ENCODE measurements around the gene HIVEP3. TPM values are rescaled to one million over a fixed set of nuclear protein-coding genes. Genes with fewer than 3 reads are reported as not detected.

The HIVEP3 gene
- total RNA-seq, 2 experiments from 2014 or later: 13.2 to 13.4 TPM

GRCh38 chr1:41535716-41536115 is 383.0 kb downstream of the HIVEP3 start:
- intact Hi-C loops (cut with micrococcal nuclease): no loop called here
- no peaks in the 10 kb centered on the region for H3K27me3 Mint-ChIP-seq (ENCODE audit: low read depth)
- H3K9me3 Mint-ChIP-seq: no peaks in the 10 kb centered on the region

GRCh38 chr1:41535276-41535675 is 383.4 kb downstream of the HIVEP3 start:
- Mint-ChIP-seq H3K36me3 (ENCODE audit: low read depth) (peaks cover 42% of the 10 kb centered on the region), H3K4me1 (ENCODE audit: low read depth) (no peaks in the 10 kb centered on the region), H3K9me3 (no peaks in the 10 kb centered on the region), H3K4me3 (no peak overlapping the region), H3K27ac (no peak overlapping the region), H3K27me3 (ENCODE audit: low read depth) (no peaks in the 10 kb centered on the region)
- intact Hi-C loops (cut with micrococcal nuclease): no loop called here
- CTCF ChIA-PET: no interaction called here
- no peak for DNase-seq

More at GRCh38 chr1:41535716-41536115, 383.0 kb downstream of the HIVEP3 start:
- DNase-seq: no peak
- H3K4me3 Mint-ChIP-seq: no peak overlapping the region
- peaks cover 39% of the 10 kb centered on the region for H3K36me3 Mint-ChIP-seq (ENCODE audit: low read depth)
- no peak overlapping the region for H3K27ac Mint-ChIP-seq
- no peaks in the 10 kb centered on the region for H3K4me1 Mint-ChIP-seq (ENCODE audit: low read depth)
- CTCF ChIA-PET: no interaction called here

- peaks cover 44% of the 10 kb centered on the region for H3K36me3 Mint-ChIP-seq (ENCODE audit: low read depth)
These were observed 384.3 kb downstream of the HIVEP3 start for GRCh38 chr1:41534181-41535076.

GRCh38 chr1:41533731-41534080 is 385.0 kb downstream of the HIVEP3 start:
- Mint-ChIP-seq H3K36me3 (ENCODE audit: low read depth) (peaks cover 42% of the 10 kb centered on the region), H3K4me3 (no peak overlapping the region), H3K9me3 (no peaks in the 10 kb centered on the region), H3K27ac (no peak overlapping the region), H3K4me1 (ENCODE audit: low read depth) (no peaks in the 10 kb centered on the region), H3K27me3 (ENCODE audit: low read depth) (no peaks in the 10 kb centered on the region)
- CTCF ChIA-PET: interaction anchor here (0.9 kb wide), 1 partner anchor 18 kb away, joined by 3 read pairs; no protein-coding TSS in a partner anchor
- no peak for DNase-seq
- intact Hi-C loops (cut with micrococcal nuclease): no loop called here

More at GRCh38 chr1:41534181-41535076, 384.3 kb downstream of the HIVEP3 start:
- CTCF ChIA-PET: interaction anchor here (0.9 kb wide), 1 partner anchor 18 kb away, joined by 3 read pairs; no protein-coding TSS in a partner anchor
- Mint-ChIP-seq H3K9me3 (no peaks in the 10 kb centered on the region), H3K4me1 (ENCODE audit: low read depth) (no peaks in the 10 kb centered on the region), H3K27me3 (ENCODE audit: low read depth) (no peaks in the 10 kb centered on the region), H3K27ac (no peak overlapping the region), H3K4me3 (no peak overlapping the region)
- no peak for DNase-seq
- intact Hi-C loops (cut with micrococcal nuclease): no loop called here

GRCh38 chr1:41533016-41533730 is 385.5 kb downstream of the HIVEP3 start:
- Mint-ChIP-seq H3K9me3 (no peaks in the 10 kb centered on the region), H3K27me3 (ENCODE audit: low read depth) (no peaks in the 10 kb centered on the region), H3K36me3 (ENCODE audit: low read depth) (peaks cover 42% of the 10 kb centered on the region), H3K27ac (no peak overlapping the region), H3K4me1 (ENCODE audit: low read depth) (no peaks in the 10 kb centered on the region), H3K4me3 (no peak overlapping the region)
- DNase-seq: no peak
- CTCF ChIA-PET: interaction anchor here (0.5 to 0.9 kb wide), 2 partner anchors 17 to 270 kb away, joined by 3 read pairs; no protein-coding TSS in a partner anchor
- intact Hi-C loops (cut with micrococcal nuclease): no loop called here

- H3K9me3 Mint-ChIP-seq: no peaks in the 10 kb centered on the region
- peaks cover 36% of the 10 kb centered on the region for H3K36me3 Mint-ChIP-seq (ENCODE audit: low read depth)
- CTCF ChIA-PET: interaction anchor here (0.5 kb wide), 1 partner anchor 270 kb away, joined by 3 read pairs; no protein-coding TSS in a partner anchor
- H3K27ac Mint-ChIP-seq: no peak overlapping the region
- H3K4me3 Mint-ChIP-seq: no peak overlapping the region
- no peaks in the 10 kb centered on the region for H3K27me3 Mint-ChIP-seq (ENCODE audit: low read depth)
- DNase-seq: no peak
- H3K4me1 Mint-ChIP-seq (ENCODE audit: low read depth): no peaks in the 10 kb centered on the region
- intact Hi-C loops (cut with micrococcal nuclease): no loop called here
These were observed 386.3 kb downstream of the HIVEP3 start for GRCh38 chr1:41532206-41532975.

GRCh38 chr1:41530411-41530810 is 388.3 kb downstream of the HIVEP3 start:
- no peaks in the 10 kb centered on the region for H3K4me1 Mint-ChIP-seq (ENCODE audit: low read depth)
- CTCF ChIA-PET: no interaction called here
- H3K4me3 Mint-ChIP-seq: no peak overlapping the region
- H3K27ac Mint-ChIP-seq: no peak overlapping the region
- H3K27me3 Mint-ChIP-seq (ENCODE audit: low read depth): no peaks in the 10 kb centered on the region
- intact Hi-C loops (cut with micrococcal nuclease): no loop called here
- DNase-seq: no peak
- peaks cover 30% of the 10 kb centered on the region for H3K36me3 Mint-ChIP-seq (ENCODE audit: low read depth)
- H3K9me3 Mint-ChIP-seq: no peaks in the 10 kb centered on the region

- no peak for DNase-seq
These were observed 388.9 kb downstream of the HIVEP3 start for GRCh38 chr1:41529621-41530395.

GRCh38 chr1:41528726-41529605 is 389.8 kb downstream of the HIVEP3 start:
- no peaks in the 10 kb centered on the region for H3K9me3 Mint-ChIP-seq
- H3K36me3 Mint-ChIP-seq (ENCODE audit: low read depth): peaks cover 29% of the 10 kb centered on the region
- H3K4me1 Mint-ChIP-seq (ENCODE audit: low read depth): no peaks in the 10 kb centered on the region
- no peak overlapping the region for H3K27ac Mint-ChIP-seq
- CTCF ChIA-PET: no interaction called here
- DNase-seq: no peak
- intact Hi-C loops (cut with micrococcal nuclease): no loop called here
- no peaks in the 10 kb centered on the region for H3K27me3 Mint-ChIP-seq (ENCODE audit: low read depth)
- H3K4me3 Mint-ChIP-seq: no peak overlapping the region

More at GRCh38 chr1:41529621-41530395, 388.9 kb downstream of the HIVEP3 start:
- CTCF ChIA-PET: no interaction called here
- Mint-ChIP-seq H3K4me1 (ENCODE audit: low read depth) (no peaks in the 10 kb centered on the region), H3K27ac (no peak overlapping the region), H3K27me3 (ENCODE audit: low read depth) (no peaks in the 10 kb centered on the region), H3K9me3 (no peaks in the 10 kb centered on the region), H3K4me3 (no peak overlapping the region), H3K36me3 (ENCODE audit: low read depth) (peaks cover 31% of the 10 kb centered on the region)
- intact Hi-C loops (cut with micrococcal nuclease): no loop called here

GRCh38 chr1:41528106-41528505 is 390.6 kb downstream of the HIVEP3 start:
- no peak for DNase-seq
- no peak overlapping the region for H3K4me3 Mint-ChIP-seq
- intact Hi-C loops (cut with micrococcal nuclease): no loop called here
- no peaks in the 10 kb centered on the region for H3K4me1 Mint-ChIP-seq (ENCODE audit: low read depth)
- CTCF ChIA-PET: no interaction called here
- no peak overlapping the region for H3K27ac Mint-ChIP-seq
- H3K36me3 Mint-ChIP-seq (ENCODE audit: low read depth): peaks cover 29% of the 10 kb centered on the region
- H3K27me3 Mint-ChIP-seq (ENCODE audit: low read depth): no peaks in the 10 kb centered on the region
- H3K9me3 Mint-ChIP-seq: no peaks in the 10 kb centered on the region

GRCh38 chr1:41526956-41527561 is 391.7 kb downstream of the HIVEP3 start:
- no peaks in the 10 kb centered on the region for H3K4me1 Mint-ChIP-seq (ENCODE audit: low read depth)
- H3K36me3 Mint-ChIP-seq (ENCODE audit: low read depth): peaks cover 32% of the 10 kb centered on the region
- H3K4me3 Mint-ChIP-seq: no peak overlapping the region
- no peak overlapping the region for H3K27ac Mint-ChIP-seq
- intact Hi-C loops (cut with micrococcal nuclease): no loop called here
- CTCF ChIA-PET: no interaction called here
- H3K27me3 Mint-ChIP-seq (ENCODE audit: low read depth): no peaks in the 10 kb centered on the region
- H3K9me3 Mint-ChIP-seq: no peaks in the 10 kb centered on the region
- no peak for DNase-seq

Measured in activated naive CD4-positive, alpha-beta T cell treated with anti-CD3 and anti-CD28 coated beads for 36 hours (primary cell).